ENCODE results near the gene MDM2.

MDM2 gene

DNA sequence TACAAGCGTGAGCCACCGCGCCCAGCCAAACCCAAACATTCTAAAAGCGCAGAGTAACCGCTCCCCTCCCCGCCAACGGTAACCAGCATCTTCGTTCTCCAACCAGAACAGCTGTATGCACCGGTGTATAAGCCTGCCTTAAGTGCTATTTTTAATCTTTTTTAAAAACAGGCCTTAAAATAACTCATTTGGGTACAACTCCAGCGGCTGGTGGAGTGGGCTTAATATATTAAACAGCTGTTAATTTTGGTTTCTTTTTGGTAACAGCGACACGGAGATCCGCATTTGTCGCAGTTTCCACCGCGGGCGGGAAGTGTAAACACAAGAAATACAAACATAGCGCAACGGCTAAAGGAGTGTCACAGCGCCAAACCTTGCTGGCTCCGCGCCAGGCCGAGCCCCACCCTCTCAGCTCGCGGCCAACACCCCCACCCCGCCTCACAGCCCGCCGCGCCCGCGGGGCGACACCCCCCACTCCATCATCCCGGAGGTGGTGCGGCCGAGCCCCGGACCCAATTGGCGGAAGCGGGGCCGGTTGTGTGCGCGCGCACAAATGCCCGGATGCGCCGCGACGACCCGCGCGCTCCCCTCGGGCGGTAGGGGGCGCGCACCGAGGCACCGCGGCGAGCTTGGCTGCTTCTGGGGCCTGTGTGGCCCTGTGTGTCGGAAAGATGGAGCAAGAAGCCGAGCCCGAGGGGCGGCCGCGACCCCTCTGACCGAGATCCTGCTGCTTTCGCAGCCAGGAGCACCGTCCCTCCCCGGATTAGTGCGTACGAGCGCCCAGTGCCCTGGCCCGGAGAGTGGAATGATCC, at the start of gene MDM2:
TSS of gene MDM2 (plus strand) at position 602 of the 812 bp plus-strand sequence. CDS start 301 bp downstream, outside the sequence.
- peak; percentile 97 for DNase-seq (ENCODE audit: low read depth, low spot score)

DNA sequence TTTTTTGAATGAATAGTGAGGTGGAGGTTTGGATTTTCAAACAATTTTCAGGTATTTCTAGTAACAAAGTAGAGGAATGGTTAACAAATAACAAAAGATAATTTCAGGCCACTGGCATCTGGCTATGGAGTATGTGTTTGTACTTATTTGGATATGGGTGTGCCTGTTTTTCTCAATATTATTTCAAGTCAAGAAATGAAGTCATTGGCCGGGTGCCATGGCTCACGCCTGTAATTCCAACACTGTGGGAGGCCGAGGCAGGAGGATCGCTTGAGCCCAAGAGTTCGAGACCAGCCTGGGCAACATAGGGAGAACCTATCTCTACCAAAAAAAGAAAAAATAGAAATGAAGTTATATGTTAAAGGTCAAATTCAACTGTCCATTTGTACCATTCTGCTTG, 48.1 kb upstream of the MDM2 start:
- no peak for DNase-seq (ENCODE audit: low read depth, low spot score)

DNA sequence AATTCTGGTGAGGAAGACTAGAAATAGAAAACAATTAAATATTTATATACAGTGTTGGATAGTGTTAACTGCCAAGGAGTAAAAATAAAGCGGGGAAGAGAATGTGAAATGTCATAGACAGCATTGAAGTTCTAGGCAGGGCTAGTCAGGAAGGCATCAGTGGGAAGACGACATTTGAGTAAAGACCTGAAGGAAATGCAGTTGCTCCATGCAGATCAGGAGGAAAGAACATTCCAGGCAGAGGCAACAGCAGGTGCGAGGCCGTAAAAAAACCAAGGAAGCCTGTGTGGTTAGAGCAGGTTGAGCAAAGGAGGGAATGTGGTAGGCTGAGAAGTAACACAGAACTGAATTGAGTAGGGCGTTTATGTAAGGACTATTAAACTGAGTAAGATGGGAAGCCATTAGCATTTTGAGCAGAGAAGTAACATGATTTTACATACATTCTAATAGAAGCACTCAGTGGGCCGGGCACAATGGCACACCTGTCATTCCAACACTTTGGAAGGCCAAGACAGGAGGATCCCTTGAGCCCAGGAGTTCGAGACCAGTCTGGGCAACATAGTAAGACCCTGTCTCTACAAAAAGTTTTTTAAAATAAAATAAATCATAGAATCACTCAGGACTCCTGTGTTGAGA, 47.1 kb upstream of the MDM2 start:
- no peak for DNase-seq (ENCODE audit: low read depth, low spot score)

DNA sequence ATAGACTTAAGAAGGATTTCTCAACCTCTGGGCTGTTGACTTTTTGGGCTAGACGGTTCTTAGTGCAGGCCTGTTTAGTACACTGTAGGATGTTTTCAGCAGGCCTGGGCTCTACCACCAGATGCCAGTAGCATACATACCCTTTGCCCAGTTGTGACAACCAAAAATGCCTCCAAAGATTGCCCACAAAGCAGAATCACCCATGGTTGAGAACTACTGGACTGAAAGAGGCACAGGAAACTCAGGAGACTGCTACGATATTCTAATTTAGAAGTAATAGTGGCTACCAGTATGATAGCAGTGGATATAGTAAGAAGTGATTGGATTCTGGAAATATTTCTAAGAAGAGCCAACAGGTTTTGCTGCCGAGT, 46.5 kb upstream of the MDM2 start:
- DNase-seq (ENCODE audit: low read depth, low spot score) = no peak

DNA sequence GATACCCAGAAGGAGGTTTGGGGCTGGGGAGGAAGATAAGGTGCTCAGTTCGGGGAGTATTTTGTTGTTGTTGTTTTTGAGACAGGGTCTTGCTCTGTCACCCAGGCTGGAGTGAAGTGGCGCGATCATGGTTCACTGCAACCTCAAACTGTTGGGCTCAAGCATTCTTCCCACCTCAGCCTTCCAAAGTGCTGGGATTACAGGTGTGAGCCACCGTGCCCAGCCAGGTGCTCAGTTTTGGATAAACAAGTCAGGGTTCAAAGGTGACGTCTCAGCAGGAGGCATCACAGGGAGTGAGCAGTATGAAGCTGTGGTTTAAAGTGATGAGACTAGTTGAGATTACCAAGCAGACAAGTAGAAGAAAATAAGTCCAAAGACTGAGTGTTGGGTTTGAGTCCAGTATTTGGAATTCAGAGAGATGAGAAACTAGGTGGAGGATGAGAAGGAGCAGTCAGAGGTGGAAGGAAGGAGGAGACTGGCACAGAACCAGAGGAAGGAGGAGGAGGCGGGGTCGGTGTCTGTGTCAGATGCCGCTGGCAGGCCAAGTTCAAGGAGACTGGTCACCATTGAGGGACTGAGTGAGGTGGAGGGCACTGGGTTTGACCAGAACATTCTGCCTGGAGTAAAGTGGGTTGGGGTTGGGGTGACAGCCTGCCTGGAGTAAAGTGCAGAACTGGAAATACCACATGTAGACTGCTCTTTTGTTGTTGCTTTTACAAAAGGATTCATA, 45.9 kb upstream of the MDM2 start:
- no peak for DNase-seq (ENCODE audit: low read depth, low spot score)

DNA sequence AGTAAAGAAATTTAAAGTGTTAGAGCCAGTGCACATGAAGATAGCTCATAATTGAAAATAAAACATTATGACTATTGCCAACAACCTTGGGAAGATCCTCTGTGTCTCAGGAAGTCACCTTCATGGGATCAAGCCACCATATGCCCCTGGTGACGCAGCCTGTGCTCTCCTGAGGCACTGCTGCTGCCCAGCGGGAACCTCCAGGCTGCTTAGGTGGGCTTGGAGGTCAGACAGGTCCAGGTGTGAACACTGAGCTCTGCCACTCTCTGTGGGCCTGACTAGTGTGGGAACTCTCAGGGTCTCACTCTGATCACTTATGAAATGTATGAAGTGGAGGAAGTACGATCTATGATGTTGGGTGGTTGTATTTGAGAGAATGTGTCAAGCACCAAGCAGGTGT, 45.3 kb upstream of the MDM2 start:
- no peak for DNase-seq (ENCODE audit: low read depth, low spot score)

DNA sequence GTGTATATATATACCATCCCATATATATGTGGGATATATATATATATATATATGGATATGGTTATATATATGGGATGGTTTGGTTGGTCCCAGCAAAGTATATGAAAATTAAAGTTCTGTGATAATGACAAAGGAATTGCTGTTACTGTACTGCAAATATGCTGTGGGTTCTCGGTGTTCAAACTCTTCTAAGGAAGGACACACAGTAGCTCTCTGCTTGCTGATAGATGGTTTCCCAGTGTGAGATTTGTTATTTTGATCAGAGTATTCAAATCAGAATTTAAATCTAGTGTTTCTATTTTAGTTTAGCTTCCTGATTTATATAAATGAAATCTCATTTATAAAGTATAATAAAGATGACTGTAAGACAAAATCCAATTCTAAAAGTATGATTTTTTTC, 42.3 kb upstream of the MDM2 start:
- no peak for DNase-seq (ENCODE audit: low read depth, low spot score)

DNA sequence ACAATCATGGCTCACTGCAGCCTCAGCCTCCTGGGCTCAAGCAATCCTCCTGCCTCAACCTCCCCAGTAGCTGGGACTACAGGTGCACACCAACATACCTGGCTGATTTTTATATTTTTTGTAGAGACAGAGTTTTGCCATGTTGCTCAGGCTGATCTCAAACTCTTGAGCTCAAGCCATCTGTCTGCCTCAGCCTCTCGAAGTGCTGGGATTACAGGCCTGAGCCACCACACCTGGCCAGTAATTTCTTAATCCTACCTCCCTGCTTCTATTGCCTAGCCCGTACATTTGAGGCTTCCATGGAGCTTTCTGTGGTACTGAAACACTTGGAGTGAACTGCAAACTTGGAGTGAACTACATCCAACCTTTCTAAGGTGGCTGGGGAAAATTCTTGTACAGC, 41.3 kb upstream of the MDM2 start:
- DNase-seq (ENCODE audit: low read depth, low spot score) = no peak

DNA sequence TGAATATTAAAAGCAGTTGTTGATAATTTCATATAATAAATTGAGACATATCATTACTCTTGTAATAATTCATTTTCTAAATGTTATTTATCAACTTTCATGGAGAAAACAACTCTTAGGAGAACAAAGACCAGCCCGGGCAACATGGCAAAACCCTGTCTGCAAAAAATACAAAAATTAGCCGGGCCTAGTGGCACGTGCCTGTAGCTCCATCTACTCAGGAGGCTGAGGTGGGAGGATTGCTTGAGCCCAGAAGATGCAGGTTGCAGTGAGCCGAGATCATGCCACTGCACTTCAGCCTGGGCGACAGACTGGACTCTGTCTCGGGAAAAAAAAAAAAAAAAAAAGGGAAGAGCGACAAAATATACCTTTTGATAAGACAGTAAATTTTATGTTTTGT, 40.8 kb upstream of the MDM2 start:
- DNase-seq (ENCODE audit: low read depth, low spot score) = no peak

DNA sequence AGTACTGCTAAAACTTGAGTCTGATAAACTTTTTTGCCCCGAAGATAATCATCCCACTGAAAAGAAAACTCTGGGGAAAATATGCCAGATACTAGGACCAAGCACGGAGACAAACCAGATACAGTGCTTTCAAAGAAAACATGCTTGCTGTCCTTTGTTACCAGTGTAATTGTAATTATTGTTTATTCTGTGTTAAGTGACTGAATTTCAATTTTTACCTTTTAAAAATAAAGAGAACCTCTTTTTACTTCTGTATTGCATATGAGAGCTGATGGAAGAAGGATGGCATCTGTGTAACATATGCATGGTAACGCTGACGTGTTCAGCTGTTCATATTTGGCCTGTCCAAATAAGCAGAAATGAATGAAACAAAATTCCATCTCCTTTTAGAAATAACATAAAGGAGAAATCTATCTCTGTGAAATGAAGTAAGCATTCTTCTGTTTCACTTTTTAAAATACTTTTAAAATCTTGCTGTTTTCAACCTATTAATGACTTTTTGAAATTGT, 39.5 kb upstream of the MDM2 start:
- DNase-seq (ENCODE audit: low read depth, low spot score) = no peak

DNA sequence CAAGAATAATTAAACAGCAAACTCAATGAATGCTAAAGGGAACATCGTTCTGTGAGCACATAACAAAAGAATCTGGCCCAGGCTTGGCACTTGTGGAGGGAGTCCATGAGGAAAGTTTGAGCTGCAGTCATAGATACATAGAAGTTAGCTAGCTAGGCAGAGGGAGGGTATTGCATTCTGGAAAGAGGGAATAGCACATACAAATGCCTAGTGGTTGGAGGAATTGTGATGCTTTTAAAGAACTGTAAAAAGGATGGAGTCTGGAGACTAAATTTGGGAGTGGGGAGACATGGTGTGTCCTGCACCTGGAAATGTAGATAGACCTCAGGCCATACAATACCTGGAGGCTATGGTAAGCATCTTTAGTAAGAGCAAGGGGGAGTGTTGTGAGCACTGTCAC, 38.0 kb upstream of the MDM2 start:
- DNase-seq (ENCODE audit: low read depth, low spot score) = no peak

DNA sequence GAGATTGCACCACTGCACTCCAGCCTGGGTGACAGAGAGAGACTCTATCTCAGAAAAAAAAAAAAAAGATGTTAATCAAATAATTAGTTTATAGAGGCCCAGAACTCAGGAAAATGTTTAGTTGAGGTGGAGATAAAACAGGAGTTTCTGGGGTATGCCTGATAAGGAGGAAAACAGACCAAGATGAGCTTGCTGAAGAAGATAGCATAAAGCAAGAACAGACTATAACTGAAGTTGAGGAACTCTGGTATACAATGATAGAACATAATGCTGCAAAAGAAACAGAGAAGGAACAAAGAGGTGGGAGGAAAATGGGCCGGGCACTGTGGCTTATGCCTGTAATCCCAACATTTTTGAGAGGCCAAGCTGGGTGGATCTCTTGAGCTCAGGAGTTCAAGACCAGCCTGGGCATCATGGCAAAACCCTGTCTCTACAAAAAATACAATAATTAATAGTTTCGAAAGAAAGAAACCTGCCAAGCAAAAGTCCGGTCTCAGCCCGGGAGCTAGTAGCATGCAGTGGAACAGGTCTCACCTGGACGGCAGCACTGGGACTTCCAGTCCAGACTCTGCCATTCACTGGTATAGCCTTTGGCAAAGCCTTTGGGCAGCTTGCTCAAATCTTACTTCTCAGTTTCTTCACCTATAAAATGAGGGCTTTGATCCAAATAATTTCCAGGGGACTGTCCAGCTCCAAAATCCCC, 36.6 kb upstream of the MDM2 start:
- DNase-seq (ENCODE audit: low read depth, low spot score) = no peak

DNA sequence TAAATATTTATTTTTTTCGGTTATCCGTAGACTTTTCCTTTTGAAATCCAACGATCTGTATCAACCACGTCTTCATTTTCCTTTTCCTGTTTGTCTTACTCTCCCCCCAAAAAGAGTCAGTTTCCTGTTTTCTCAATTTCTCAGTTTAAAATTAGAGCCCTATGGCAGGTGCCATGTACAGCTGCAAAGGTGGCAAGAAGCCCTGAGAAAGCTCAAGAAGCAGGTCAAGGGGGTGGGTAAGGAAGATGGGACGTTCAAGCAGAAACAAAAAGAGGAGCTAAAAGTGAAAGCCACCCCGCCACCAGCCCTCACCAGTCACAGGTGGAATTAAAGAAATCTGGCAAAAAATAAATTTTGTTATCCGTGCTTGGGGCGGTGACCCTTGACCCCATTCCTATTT, 35.3 kb upstream of the MDM2 start:
- DNase-seq (ENCODE audit: low read depth, low spot score) = no peak

DNA sequence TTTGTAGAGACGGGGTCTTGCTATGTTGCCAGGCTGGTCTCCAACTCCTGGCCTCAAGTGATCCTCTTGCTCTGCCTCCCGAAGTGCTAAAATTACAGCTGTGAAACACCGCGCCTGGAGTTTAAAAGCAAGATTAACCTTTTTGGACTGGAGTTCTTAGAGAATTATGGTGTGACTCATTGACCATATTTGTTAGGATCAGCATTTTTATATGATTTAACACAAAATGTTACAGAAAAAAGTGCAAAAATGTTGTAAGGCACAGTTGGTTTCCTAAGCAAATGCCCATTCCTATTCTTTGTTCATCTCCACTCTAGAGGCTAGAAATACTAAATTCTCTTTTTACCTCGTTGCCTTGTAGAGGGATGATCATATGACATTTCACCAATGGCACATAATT, 34.4 kb upstream of the MDM2 start:
- no peak for DNase-seq (ENCODE audit: low read depth, low spot score)

DNA sequence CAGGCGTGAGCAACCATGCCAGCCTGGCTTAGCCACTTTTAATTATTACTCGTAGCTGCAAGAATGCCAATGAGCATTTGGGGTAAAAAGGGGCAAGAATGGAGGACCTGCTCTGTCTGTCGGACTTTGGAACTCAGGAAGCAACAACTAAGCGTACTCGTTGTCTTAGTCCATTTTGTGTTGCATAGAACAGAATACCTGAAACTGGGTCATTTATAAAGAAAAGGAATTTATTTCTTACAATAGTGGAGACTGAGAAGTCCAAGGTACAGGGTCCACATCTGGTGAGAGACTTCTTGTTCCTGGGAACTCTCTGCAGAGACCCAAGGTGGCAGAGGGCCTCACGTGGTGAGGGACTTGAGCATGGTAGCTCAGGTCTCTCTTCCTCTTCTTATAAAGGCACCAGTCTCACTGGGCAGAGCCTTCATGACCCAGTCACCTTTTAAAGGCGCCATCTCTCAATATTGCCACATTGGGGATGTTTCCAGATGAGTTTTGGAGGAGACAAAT, 32.8 kb upstream of the MDM2 start:
- DNase-seq (ENCODE audit: low read depth, low spot score) = no peak

DNA sequence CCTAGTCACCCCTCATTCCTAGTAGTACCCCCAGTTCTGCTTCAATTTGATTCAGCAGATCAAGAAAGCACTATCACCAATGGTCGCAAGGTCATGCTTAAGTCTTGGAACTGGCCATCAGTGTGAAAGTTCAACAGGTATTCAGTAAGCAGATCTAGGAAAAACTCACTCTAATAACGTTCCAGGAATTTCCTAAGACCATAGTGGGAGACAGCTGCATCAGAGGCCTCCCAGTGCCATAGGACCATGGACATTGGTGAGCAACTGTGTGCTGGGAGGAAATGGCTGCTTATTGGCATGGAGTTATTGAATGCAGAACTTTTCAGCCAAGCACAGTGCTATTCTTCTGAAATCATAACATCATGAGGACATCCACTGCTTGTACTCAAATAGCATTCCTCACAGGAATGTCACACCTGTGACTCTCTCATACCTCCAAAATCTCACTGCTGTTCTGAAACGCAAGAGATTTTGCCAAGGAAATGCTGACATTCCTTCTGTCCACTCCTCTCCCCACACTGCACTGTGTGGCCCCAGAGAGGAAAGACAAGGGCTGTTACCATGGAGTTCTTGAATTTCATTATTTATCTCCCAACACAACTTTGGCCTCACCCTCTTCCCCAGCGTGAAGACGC, 30.9 kb upstream of the MDM2 start:
- no peak for DNase-seq (ENCODE audit: low read depth, low spot score)

DNA sequence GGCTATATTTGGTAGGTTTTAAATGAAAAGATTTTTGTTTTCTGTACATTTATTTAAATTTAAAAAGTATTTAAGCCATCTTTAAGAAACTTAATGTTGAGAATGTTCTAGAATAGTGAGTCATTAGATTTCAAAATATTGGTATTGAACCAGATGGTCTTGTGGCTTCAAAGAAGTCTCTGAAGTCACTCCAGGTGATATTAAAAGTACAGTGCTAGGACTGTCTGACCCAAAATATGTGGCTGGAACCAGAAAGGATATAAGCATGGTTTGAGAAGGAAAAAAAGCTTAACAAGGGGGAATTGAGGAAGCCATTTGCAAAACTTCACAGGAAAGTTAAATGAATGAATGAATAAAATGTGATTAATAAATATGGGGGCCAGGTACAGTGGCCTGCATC, 28.7 kb upstream of the MDM2 start:
- no peak for DNase-seq (ENCODE audit: low read depth, low spot score)

DNA sequence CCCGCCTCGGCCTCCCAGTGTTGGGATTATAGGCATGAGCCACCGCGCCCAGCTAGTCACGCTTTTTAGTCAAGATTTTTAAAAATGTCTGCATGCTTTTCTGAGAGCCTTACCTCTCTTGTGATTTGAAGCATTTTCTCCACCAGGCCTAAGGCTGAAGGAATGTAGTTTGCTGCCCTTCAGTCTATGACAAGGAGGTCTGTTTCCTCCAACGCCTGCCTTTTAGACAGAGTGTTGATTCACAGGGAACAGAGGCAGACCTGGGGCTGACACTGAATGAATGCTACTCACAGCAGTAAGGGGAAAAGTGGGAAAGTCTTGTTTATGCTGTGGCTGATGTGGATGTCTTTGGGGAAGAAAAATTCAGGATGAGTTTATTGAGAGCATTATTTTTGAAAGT, 27.2 kb upstream of the MDM2 start:
- DNase-seq (ENCODE audit: low read depth, low spot score) = peak; percentile 36

DNA sequence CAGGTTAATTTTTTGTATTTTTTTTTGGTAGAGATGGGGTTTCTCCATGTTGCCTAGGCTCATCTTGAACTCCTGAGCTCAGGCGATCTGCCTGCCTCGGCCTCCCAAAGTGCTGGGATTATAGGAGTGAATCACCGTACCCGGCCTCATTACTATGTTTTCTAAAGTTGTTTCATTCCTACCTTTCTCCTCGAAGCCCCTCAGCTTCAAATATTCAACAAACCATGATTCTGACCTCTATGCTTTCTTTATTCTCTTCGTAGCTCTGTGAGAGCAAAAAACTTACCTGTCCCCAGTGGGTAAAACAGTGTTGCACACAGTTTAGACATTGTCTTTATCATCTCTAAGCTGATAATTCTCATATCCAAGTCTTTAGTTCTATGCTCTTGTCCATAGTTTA, 26.2 kb upstream of the MDM2 start:
- no peak for DNase-seq (ENCODE audit: low read depth, low spot score)

DNA sequence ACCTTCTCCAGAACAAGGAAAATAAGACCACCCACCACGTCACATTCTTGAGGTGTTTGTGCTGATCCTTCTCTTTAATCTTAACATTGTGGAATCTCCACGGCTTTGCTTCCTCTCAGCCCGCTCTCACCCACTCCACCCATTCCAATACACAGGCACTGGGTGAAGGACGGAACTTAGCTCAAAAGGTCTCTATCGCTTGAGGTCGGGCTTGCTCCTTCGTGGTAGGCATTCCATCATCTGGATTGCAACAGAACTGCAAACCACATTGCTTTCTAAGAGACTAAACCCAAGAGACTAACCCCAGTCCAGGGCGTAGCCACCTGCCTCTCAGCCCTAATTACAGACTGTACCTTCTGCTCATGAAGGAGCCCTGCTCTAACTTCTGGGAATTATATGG, 24.0 kb upstream of the MDM2 start:
- peak; percentile 22 for DNase-seq (ENCODE audit: low read depth, low spot score)

DNA sequence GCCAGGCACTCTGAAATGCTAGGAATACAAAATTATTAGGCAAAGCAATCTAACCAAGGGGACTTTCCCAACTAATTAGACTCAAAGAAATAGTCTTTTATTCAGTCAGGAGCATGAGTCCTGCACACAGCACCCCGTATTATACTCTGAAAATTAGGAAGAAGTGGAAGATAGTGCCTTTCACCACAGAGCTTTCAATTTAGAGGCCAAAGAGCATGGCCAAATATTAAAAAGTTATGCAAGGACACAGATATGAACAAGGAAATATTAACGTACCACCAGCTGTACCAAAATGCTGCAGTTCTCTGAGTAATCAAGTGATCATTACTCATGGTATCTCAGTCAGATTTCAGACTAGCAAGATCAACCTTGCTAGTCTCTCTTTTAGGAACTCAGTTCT, 22.6 kb upstream of the MDM2 start:
- DNase-seq (ENCODE audit: low read depth, low spot score) = no peak
